ENCODE results near the gene CABLES1. TPM values are rescaled to one million over a fixed set of nuclear protein-coding genes. Genes with fewer than 3 reads are reported as not detected.

CABLES1 gene
- total and polyA plus RNA-seq, 2 of the 4 experiments (the other 2 are of a cell fraction) = 4.7 to 5.7 TPM

- no peak overlapping the region for H2BK120ac ChIP-seq (ENCODE audit: low read depth, low read length)
- peaks cover 28% of the 10 kb centered on the region for H3K9me1 ChIP-seq (ENCODE audit: insufficient read depth, low read length)
- 88% methylated on average over 10 of the region's 17 CpGs; no CpG with 5 or more reads in 1 of the 2 experiments for WGBS, 2 experiments (ENCODE audit: extremely low coverage in 2 of 2, insufficient read length in 1 of 2)
- intact Hi-C loops (cut with micrococcal nuclease) = no loop called here
- no peak for DNase-seq
- no peak overlapping the region for H4K8ac ChIP-seq (ENCODE audit: low read depth in 2 of 2, low read length in 2 of 2)
- no peak overlapping the region for H2AK9ac ChIP-seq (replicated peaks; ENCODE audit: low read depth, low read length, poor library complexity)
- no peak overlapping the region for H3K4ac ChIP-seq (ENCODE audit: low read depth, low read length)
- dilution Hi-C loops (cut with HindIII; ENCODE audit: low sequenced_read_pairs, unreplicated experiment) = no loop called here
- ChIA-PET POLR2A (ENCODE audit: unreplicated experiment) (no interaction called here), CTCF (no interaction called here)
- no peaks in the 10 kb centered on the region for H3K27me3 ChIP-seq (ENCODE audit: control insufficient read depth, insufficient read depth, low read length)
- H2AK5ac ChIP-seq (ENCODE audit: low read depth, low read length) = no peak overlapping the region; the same call in 1 of the 2 replicates
- no peak overlapping the region for H3K4me3 ChIP-seq (ENCODE audit: insufficient read depth, low read depth, low read length)
- H2BK5ac ChIP-seq (ENCODE audit: low read depth, low read length, poor library complexity, severe bottlenecking) = no peak overlapping the region
- no peaks in the 10 kb centered on the region for H3K9me3 ChIP-seq (ENCODE audit: control insufficient read depth, insufficient read depth, low read length)
- BruUV-seq (replicated peaks) = no TSS peak
- H3K14ac ChIP-seq (replicated peaks; ENCODE audit: low read depth, low read length) = no peak overlapping the region
- no peak for TF ChIP-seq MXI1 (IDR thresholded peaks at IDR 0.05; ENCODE audit: borderline replicate concordance, low read depth, low read length)
- TF ChIP-seq MAFK (IDR thresholded peaks at IDR 0.05; ENCODE audit: low read depth, low read length) = no peak
- TF ChIP-seq RCOR1 (IDR thresholded peaks at IDR 0.05; ENCODE audit: insufficient replicate concordance, low read length) = no peak
- TF ChIP-seq RFX5 (IDR thresholded peaks at IDR 0.05; ENCODE audit: low read depth, low read length) = no peak
- TF ChIP-seq BHLHE40 (IDR thresholded peaks at IDR 0.05; ENCODE audit: low read depth, low read length) = no peak
- TF ChIP-seq USF2 (IDR thresholded peaks at IDR 0.05; ENCODE audit: low read depth, low read length) = no peak
- no peak for TF ChIP-seq CTCF (conservative IDR thresholded peaks at IDR 0.05; ENCODE audit: low read depth, low read length)
- no peak for TF ChIP-seq CHD1 (IDR thresholded peaks at IDR 0.05; ENCODE audit: low read depth, low read length)
- TF ChIP-seq NFE2L2 (IDR thresholded peaks at IDR 0.05; ENCODE audit: low read depth, low read length) = no peak
- no peak for TF ChIP-seq MAZ (IDR thresholded peaks at IDR 0.05; ENCODE audit: borderline replicate concordance, low read depth, low read length)
- TF ChIP-seq CEBPB (IDR thresholded peaks at IDR 0.05; ENCODE audit: low read depth, low read length) = no peak
- TF ChIP-seq FOS (IDR thresholded peaks at IDR 0.05; ENCODE audit: low read depth, low read length) = no peak
- TF ChIP-seq RAD21 (IDR thresholded peaks at IDR 0.05; ENCODE audit: low read length) = no peak
- TF ChIP-seq POLR2A (IDR thresholded peaks at IDR 0.05; ENCODE audit: low read depth, low read length) = no peak
- TF ChIP-seq SMC3 (IDR thresholded peaks at IDR 0.05; ENCODE audit: low read depth, low read length) = no peak
- H3K4me2 ChIP-seq (ENCODE audit: low read depth, low read length) = no peak overlapping the region
- no peak overlapping the region for H3K9ac ChIP-seq (ENCODE audit: low read depth, low read length)
- peaks cover 32 to 86% of the 10 kb centered on the region in 2 experiments for H3K79me1 ChIP-seq (ENCODE audit: low read depth in 1 of 2, low read length in 2 of 2)
- in situ Hi-C loops (cut with MboI; ENCODE audit: low sequenced_read_pairs) = no loop called here
- H4K5ac ChIP-seq (ENCODE audit: low read depth, low read length) = no peak overlapping the region
- peaks cover 50% of the 10 kb centered on the region for H4K20me1 ChIP-seq (ENCODE audit: insufficient read depth, low read length)
- H3K18ac ChIP-seq (ENCODE audit: low read depth, low read length) = no peak overlapping the region
- no peak overlapping the region for H2AFZ ChIP-seq (replicated peaks; ENCODE audit: low read length, poor library complexity)
- H4K91ac ChIP-seq (ENCODE audit: insufficient read depth, low read depth, low read length) = no peak overlapping the region
- H3K56ac ChIP-seq (ENCODE audit: extremely low read depth, insufficient read depth, low read length) = no peak overlapping the region
- ATAC-seq (ENCODE audit: low read depth) = no peak
- H2BK15ac ChIP-seq (ENCODE audit: low read depth, low read length) = no peak overlapping the region
- no peak overlapping the region for H3K27ac ChIP-seq (ENCODE audit: insufficient read depth, low read length)
- no peak overlapping the region for H3K23ac ChIP-seq (ENCODE audit: low read depth, low read length)
- H3K4me1 ChIP-seq (ENCODE audit: control insufficient read depth, insufficient read depth, low read length) = peaks cover 7% of the 10 kb centered on the region
- peaks cover 6% of the 10 kb centered on the region for H3K36me3 ChIP-seq (ENCODE audit: control insufficient read depth, insufficient read depth, low read length)
- H2BK20ac ChIP-seq (ENCODE audit: low read depth, low read length) = no peak overlapping the region
Observed at GRCh38 chr18:23176701-23177432, 41.6 kb downstream of the CABLES1 start.
